ENCODE results near the gene KIF25.

- TF ChIP-seq CTCF (IDR thresholded peaks at IDR 0.05; ENCODE audit: poor library complexity, severe bottlenecking) (no peak), TAF1 (IDR thresholded peaks at IDR 0.05; ENCODE audit: low read depth) (no peak), RAD21 (conservative IDR thresholded peaks at IDR 0.05) (no peak), MXI1 (conservative IDR thresholded peaks at IDR 0.05; ENCODE audit: poor library complexity, severe bottlenecking) (no peak), POLR2AphosphoS5 (IDR thresholded peaks at IDR 0.05) (no peak), EZH2 (IDR thresholded peaks at IDR 0.05; ENCODE audit: borderline replicate concordance, insufficient read depth, low read length, poor library complexity, severe bottlenecking) (no peak), REST (IDR thresholded peaks at IDR 0.05; ENCODE audit: borderline replicate concordance) (no peak)
These were observed 9.9 kb upstream of the KIF25 start for GRCh38 chr6:167987396-167988153.
